Mesendoderm (in vitro differentiated cells): ENCODE data around the gene STX8.
A peak's percentile ranks its signal among the peaks of the same experiment; 100 is the strongest.

Source experiments
- DNase-seq: peaks from one replicate; pipeline ENCODE4 v3.0.0; 2013
- H2AK5ac ChIP-seq: 2 replicates; pipeline ENCODE4 v1.6.1; 2013; ENCODE audit warnings: low read length, inconsistent platforms
- H2BK120ac ChIP-seq: 2 replicates; pipeline ENCODE4 v1.6.1; 2013; ENCODE audit warnings: low read depth, mild to moderate bottlenecking, low read length, moderate library complexity, mixed read lengths
- H2BK15ac ChIP-seq: replicated peaks from 2 replicates; pipeline ENCODE4 v1.6.1; 2013; ENCODE audit warnings: low read depth, mild to moderate bottlenecking, moderate library complexity
- H2BK5ac ChIP-seq: 2 replicates; pipeline ENCODE4 v1.6.1; 2013; ENCODE audit warnings: low read length, inconsistent platforms
- H3K18ac ChIP-seq: 2 replicates; pipeline ENCODE4 v1.6.1; 2013; ENCODE audit warnings: mild to moderate bottlenecking, low read length, mixed read lengths
- H3K23ac ChIP-seq: one replicate; pipeline ENCODE4 v1.6.1; 2013; ENCODE audit warnings: low read length
- H3K27ac ChIP-seq: 2 replicates; pipeline ENCODE4 v1.5.1; 2013; ENCODE audit warnings: low read depth, mild to moderate bottlenecking, inconsistent platforms, low read length, moderate library complexity
- H3K27me3 ChIP-seq: 2 replicates; pipeline ENCODE4 v1.6.1; 2013; ENCODE audit warnings: low read length, control low read depth, mild to moderate bottlenecking, inconsistent platforms; ENCODE audit not compliant: insufficient read depth, poor library complexity
- H3K36me3 ChIP-seq: 2 replicates; pipeline ENCODE4 v1.6.1; 2013; ENCODE audit warnings: low read length, inconsistent platforms; ENCODE audit not compliant: control insufficient read depth, insufficient read depth
- H3K4ac ChIP-seq: one replicate; pipeline ENCODE4 v1.6.1; 2013; ENCODE audit warnings: low read depth, mild to moderate bottlenecking, low read length, moderate library complexity
- H3K4me1 ChIP-seq: 2 replicates; pipeline ENCODE4 v1.6.1; 2013; ENCODE audit warnings: low read depth, low read length, inconsistent platforms; ENCODE audit not compliant: control insufficient read depth
- H3K4me2 ChIP-seq: 2 replicates; pipeline ENCODE4 v1.6.1; 2013; ENCODE audit warnings: low read length
- H3K4me3 ChIP-seq: 2 replicates; pipeline ENCODE4 v1.5.1; 2013; ENCODE audit warnings: mild to moderate bottlenecking, low read length
- H3K56ac ChIP-seq: one replicate; pipeline ENCODE4 v1.6.1; 2013; ENCODE audit warnings: low read length
- H3K79me1 ChIP-seq: 2 replicates; pipeline ENCODE4 v1.6.1; 2013; ENCODE audit warnings: low read length, inconsistent platforms
- H3K79me2 ChIP-seq: 2 replicates; pipeline ENCODE4 v1.6.1; 2013; ENCODE audit warnings: mild to moderate bottlenecking, low read length; ENCODE audit not compliant: control insufficient read depth, insufficient read depth
- H3K9ac ChIP-seq: 2 replicates; pipeline ENCODE4 v1.6.1; 2013; ENCODE audit warnings: low read length, inconsistent platforms
- H4K5ac ChIP-seq: one replicate; pipeline ENCODE4 v1.6.1; 2013; ENCODE audit warnings: low read length
- H4K8ac ChIP-seq: one replicate; pipeline ENCODE4 v1.6.1; 2013; ENCODE audit warnings: low read depth, mild to moderate bottlenecking, control low read depth, low read length, moderate library complexity
- WGBS: extraction: QIAGEN DNeasy Blood & Tissue Kit; methylation state at CpG from one replicate; pipeline ENCODE4 v1.1.7; 2013; ENCODE audit warnings: low lambda C conversion rate, missing lambda C conversion rate; ENCODE audit not compliant: insufficient coverage; ENCODE audit errors: extremely low coverage; 5-methylcytosine and 5-hydroxymethylcytosine counted together

Gene STX8

DNA sequence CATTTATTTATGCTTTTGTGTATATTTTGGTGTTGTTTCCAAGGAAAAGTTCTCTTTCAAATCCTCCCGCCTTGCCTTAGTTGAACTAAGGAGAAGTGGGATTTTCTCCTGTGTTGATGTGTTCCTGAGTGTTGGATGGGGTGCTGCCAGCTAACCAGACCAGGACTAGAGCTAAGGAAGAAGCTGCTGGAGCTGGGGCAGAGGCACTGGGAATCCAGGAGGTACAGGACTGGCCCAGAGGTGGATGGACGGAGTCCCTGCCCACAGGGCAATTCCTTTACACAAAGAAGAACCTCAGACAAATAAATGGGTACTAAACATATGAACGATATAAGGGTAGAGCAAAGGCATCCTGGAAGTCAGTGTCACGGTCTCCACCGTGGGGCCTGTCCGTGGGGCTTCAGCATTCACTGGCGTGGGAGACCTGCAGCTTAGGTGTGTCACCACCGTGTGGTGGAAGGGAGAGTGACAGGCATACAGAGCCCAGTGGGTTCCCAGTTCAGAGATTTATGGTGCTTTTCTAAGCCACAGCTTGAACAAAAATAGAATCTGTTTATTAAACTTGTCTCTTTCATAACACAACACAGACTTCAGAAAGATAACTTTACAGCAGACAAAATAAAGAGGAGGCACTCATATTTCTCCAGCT, 283.6 kb downstream of the STX8 start:
- WGBS = no CpG with 5 or more reads among the region's 8 CpGs
- Histone ChIP-seq H3K9ac (no peak overlapping the region), H2BK15ac (no peak overlapping the region), H3K79me1 (no peaks in the 10 kb centered on the region), H3K27ac (no peak overlapping the region), H2BK120ac (no peak overlapping the region), H3K4ac (no peak overlapping the region), H3K4me2 (no peak overlapping the region), H2BK5ac (no peak overlapping the region), H4K8ac (no peak overlapping the region), H2AK5ac (no peak overlapping the region), H3K4me1 (no peaks in the 10 kb centered on the region), H3K27me3 (no peaks in the 10 kb centered on the region), H3K18ac (no peak overlapping the region), H3K56ac (no peak overlapping the region), H4K5ac (no peak overlapping the region), H3K23ac (no peak overlapping the region), H3K4me3 (no peak overlapping the region), H3K36me3 (no peaks in the 10 kb centered on the region), H3K79me2 (no peaks in the 10 kb centered on the region)
- peak; percentile 35 for DNase-seq

DNA sequence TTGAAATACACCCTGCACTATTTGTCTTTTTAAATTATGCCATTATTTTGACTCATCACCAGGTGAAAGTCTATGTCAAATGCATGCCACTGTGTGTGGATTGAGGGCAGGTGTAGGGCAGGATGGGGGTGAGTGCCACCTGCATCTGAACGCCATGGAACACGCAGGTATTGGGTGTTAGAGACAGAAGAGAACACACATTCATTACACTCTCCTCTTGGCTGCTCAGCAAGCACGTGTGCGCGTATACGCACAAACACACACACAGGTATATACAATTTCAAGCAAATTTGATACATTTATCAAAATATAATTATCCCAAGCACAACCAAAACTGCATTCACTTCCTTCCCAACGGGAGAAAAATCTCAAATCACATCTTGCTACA, 285.4 kb downstream of the STX8 start:
- Histone ChIP-seq H3K4ac (no peak overlapping the region), H2BK15ac (no peak overlapping the region), H3K79me1 (no peaks in the 10 kb centered on the region), H3K79me2 (no peaks in the 10 kb centered on the region), H4K5ac (no peak overlapping the region), H2BK5ac (no peak overlapping the region), H2AK5ac (no peak overlapping the region), H3K9ac (no peak overlapping the region), H4K8ac (no peak overlapping the region), H3K27ac (no peak overlapping the region), H3K4me2 (no peak overlapping the region), H2BK120ac (no peak overlapping the region), H3K27me3 (no peaks in the 10 kb centered on the region), H3K23ac (no peak overlapping the region), H3K4me1 (no peaks in the 10 kb centered on the region), H3K18ac (no peak overlapping the region), H3K56ac (no peak overlapping the region), H3K36me3 (no peaks in the 10 kb centered on the region), H3K4me3 (no peak overlapping the region)
- no peak for DNase-seq
- WGBS = no CpG with 5 or more reads among the region's 7 CpGs

DNA sequence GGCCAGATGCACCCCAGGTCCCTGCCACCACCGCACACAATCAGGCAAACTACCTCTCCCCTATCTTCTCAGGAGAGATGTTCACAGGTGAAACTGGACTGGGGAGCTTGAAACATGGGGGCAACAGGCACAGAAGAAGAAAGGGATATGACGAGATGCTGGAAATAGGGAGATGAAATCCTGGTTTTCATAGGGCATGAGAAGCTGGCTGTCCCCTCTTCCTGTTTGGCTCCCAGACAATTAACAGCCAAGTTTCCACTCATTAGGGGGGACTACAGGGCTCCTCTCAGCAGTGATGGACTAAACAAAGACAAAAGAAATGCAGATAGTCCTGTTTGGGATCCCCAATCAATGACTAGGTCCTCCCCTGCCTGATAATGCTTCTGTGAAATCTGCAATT, 288.3 kb downstream of the STX8 start:
- no CpG with 5 or more reads among the region's 2 CpGs for WGBS
- Histone ChIP-seq H3K18ac (no peak overlapping the region), H3K27me3 (no peaks in the 10 kb centered on the region), H3K4me2 (no peak overlapping the region), H3K79me2 (no peaks in the 10 kb centered on the region), H3K36me3 (no peaks in the 10 kb centered on the region), H3K23ac (no peak overlapping the region), H3K9ac (no peak overlapping the region), H4K5ac (no peak overlapping the region), H3K56ac (no peak overlapping the region), H3K4ac (no peak overlapping the region), H2BK120ac (no peak overlapping the region), H3K4me1 (no peaks in the 10 kb centered on the region), H2BK15ac (no peak overlapping the region), H4K8ac (no peak overlapping the region), H3K79me1 (no peaks in the 10 kb centered on the region), H2AK5ac (no peak overlapping the region), H3K27ac (no peak overlapping the region), H3K4me3 (no peak overlapping the region), H2BK5ac (no peak overlapping the region)
- DNase-seq = no peak

DNA sequence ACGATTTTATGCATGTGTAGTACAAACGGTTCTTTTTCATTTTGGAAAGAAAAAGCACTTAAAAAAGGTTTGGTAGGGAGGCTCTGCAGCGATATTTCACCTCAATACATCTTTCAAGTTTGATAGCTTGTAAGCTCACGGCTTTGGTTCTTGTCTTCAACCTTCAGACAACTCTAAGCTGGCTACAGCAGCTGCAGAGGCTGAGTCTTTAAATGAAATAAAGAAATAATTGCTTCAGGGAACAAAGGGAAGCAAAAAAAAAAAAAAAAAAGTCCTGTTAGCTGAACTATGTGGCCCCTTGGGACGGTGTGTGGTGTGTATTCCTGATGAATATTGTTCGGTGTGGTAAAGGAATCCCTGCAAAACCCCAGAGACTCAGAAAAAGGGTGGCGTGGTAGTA, 289.2 kb downstream of the STX8 start:
- Histone ChIP-seq H2AK5ac (no peak overlapping the region), H3K27me3 (no peaks in the 10 kb centered on the region), H3K4ac (no peak overlapping the region), H2BK5ac (no peak overlapping the region), H3K4me3 (no peak overlapping the region), H3K4me1 (no peaks in the 10 kb centered on the region), H2BK15ac (no peak overlapping the region), H3K79me2 (no peaks in the 10 kb centered on the region), H4K5ac (no peak overlapping the region), H3K23ac (no peak overlapping the region), H4K8ac (no peak overlapping the region), H3K18ac (no peak overlapping the region), H2BK120ac (no peak overlapping the region), H3K79me1 (no peaks in the 10 kb centered on the region), H3K4me2 (no peak overlapping the region), H3K9ac (no peak overlapping the region), H3K27ac (no peak overlapping the region), H3K36me3 (no peaks in the 10 kb centered on the region), H3K56ac (no peak overlapping the region)
- WGBS = no CpG with 5 or more reads among the region's 7 CpGs
- DNase-seq = no peak

DNA sequence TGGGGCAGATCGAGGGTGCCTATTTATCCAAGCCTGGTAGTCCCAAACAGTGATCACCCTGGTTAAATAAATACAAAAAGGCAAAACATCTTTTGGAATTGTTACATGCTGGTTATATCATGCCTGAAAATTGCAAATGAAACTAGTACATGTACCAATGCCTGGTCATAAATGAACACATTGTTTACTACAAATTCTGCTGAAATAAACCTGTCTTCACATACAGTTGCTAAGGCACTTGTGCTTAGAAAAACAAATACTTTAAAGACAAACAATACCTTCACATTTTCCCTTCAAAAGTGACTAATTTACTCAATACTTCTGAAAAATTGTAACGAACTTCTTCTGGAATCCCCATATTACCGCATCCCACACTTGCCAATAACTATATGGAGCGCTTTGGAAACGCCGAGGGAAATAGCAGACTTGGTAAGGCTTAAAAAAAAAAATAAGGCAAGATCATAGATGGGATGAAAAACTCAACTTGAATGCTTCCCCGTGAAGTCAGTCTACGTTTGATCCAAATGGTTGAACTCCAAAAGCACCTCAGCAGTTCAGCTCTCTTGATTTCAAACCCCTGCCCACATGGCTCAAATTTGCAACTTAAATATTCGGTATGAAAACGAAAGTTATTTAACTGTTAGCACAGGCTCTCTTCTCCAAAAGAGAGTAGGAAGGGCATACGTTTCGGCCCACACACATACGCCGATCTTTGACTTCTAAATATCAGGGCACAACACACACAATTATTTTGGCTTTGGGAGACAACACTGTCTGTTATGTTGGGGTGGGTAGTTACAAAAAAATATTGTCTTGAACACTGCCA, 289.8 kb downstream of the STX8 start:
- Histone ChIP-seq H3K79me2 (no peaks in the 10 kb centered on the region), H3K4me1 (no peaks in the 10 kb centered on the region), H3K9ac (no peak overlapping the region), H3K27me3 (no peaks in the 10 kb centered on the region), H3K18ac (no peak overlapping the region), H2BK120ac (no peak overlapping the region), H3K36me3 (no peaks in the 10 kb centered on the region), H3K4ac (no peak overlapping the region), H3K4me3 (no peak overlapping the region), H2AK5ac (no peak overlapping the region), H3K27ac (no peak overlapping the region), H2BK15ac (no peak overlapping the region), H3K4me2 (no peak overlapping the region), H3K56ac (no peak overlapping the region), H3K79me1 (no peaks in the 10 kb centered on the region), H2BK5ac (no peak overlapping the region), H4K8ac (no peak overlapping the region), H3K23ac (no peak overlapping the region), H4K5ac (no peak overlapping the region)
- no CpG with 5 or more reads among the region's 14 CpGs for WGBS
- DNase-seq = no peak
